22Rv1 (cell line): ENCODE measurements around the gene WRAP73.

Experiments
- ZFX ChIP-seq: fragments of 450-650 bp; IDR thresholded peaks from 2 replicates; pipeline ENCODE4 v1.6.1; 2017; ENCODE audit warnings: antibody characterized with exemption, borderline replicate concordance
- TF ChIP-seq, protein P1 (sequence below): fragments of 450-650 bp; IDR thresholded peaks from 2 replicates; pipeline ENCODE4 v1.5.1; 2017; ENCODE audit warnings: mild to moderate bottlenecking

DNA sequence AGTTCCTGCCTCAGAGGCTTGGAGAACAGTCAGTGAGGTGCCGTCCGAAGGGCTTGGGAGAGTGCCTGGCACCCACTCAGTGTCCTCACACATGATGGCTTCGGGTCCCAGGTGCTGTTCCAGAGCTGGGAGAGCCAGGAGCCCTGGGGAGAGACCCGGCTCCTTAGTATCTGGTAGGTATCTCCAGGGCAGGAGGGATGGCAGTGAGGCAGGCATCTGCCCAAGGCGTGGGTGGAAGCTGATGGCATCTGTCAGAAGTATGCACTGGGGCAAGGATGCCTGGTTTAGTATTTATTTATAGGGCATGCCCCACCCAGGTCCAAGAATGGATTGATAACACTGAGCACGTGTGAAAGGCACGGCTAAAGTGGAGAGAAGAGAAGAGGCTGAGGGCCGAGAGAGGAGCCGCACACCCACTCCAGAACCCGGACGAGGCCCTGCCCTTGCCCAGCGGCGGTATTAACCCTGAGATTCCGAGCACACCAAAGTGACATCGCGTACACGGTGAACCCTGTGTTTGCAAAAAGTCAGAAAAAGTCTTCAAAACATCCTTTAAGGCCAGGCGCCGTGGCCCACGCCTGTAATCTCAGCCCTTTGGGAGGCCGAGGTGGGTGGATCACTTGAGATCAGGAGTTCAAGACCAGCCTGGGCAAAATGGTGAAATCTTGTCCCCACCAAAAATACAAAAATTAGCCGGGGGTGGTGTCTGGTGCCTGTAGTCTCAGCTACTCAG lies 4.8 kb upstream of the WRAP73 start:
- TF ChIP-seq, protein P1, sequence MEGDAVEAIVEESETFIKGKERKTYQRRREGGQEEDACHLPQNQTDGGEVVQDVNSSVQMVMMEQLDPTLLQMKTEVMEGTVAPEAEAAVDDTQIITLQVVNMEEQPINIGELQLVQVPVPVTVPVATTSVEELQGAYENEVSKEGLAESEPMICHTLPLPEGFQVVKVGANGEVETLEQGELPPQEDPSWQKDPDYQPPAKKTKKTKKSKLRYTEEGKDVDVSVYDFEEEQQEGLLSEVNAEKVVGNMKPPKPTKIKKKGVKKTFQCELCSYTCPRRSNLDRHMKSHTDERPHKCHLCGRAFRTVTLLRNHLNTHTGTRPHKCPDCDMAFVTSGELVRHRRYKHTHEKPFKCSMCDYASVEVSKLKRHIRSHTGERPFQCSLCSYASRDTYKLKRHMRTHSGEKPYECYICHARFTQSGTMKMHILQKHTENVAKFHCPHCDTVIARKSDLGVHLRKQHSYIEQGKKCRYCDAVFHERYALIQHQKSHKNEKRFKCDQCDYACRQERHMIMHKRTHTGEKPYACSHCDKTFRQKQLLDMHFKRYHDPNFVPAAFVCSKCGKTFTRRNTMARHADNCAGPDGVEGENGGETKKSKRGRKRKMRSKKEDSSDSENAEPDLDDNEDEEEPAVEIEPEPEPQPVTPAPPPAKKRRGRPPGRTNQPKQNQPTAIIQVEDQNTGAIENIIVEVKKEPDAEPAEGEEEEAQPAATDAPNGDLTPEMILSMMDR: no peak
- TF ChIP-seq ZFX: no peak
